B cell (primary cell): ENCODE data around the gene RABGAP1L.

ENCODE experiments used
- EZH2 ChIP-seq: IDR thresholded peaks from 2 replicates; pipeline ENCODE4 v1.6.1; 2012; ENCODE audit warnings: borderline replicate concordance, low read depth, mild to moderate bottlenecking, moderate library complexity, low read length; ENCODE audit not compliant: insufficient read depth, poor library complexity, severe bottlenecking
- TF ChIP-seq, protein P1 (sequence below): fragments of 200-600 bp; IDR thresholded peaks from one replicate; pipeline ENCODE4 v1.8.0; 2022; ENCODE audit warnings: antibody characterized with exemption, mild to moderate bottlenecking

DNA sequence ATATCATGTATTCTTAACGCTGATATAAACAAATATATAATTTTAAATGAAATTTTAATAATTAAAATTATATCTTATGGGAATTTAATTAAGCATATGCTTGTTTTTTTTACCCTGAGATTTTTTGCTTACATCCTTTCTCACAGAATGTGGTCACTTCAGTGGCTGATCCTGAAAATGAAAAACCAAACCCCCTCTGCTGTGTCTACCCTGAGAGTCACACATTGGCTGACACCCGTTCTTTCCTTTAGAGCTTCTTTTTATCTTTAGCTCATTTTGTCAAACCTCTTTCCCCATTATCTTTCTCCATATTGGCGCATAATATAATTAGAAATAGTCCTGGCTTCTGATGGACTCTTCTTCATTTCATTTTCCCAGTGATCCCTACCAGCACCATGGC, 829.7 kb downstream of the RABGAP1L start:
- TF ChIP-seq EZH2, result no peak
- TF ChIP-seq, protein P1, sequence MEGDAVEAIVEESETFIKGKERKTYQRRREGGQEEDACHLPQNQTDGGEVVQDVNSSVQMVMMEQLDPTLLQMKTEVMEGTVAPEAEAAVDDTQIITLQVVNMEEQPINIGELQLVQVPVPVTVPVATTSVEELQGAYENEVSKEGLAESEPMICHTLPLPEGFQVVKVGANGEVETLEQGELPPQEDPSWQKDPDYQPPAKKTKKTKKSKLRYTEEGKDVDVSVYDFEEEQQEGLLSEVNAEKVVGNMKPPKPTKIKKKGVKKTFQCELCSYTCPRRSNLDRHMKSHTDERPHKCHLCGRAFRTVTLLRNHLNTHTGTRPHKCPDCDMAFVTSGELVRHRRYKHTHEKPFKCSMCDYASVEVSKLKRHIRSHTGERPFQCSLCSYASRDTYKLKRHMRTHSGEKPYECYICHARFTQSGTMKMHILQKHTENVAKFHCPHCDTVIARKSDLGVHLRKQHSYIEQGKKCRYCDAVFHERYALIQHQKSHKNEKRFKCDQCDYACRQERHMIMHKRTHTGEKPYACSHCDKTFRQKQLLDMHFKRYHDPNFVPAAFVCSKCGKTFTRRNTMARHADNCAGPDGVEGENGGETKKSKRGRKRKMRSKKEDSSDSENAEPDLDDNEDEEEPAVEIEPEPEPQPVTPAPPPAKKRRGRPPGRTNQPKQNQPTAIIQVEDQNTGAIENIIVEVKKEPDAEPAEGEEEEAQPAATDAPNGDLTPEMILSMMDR, result no peak
